K562 (cell line): ENCODE measurements around the gene RDH13. TPM values are rescaled to one million over a fixed set of nuclear protein-coding genes. Genes with fewer than 3 reads are reported as not detected.

Experiments
- BHLHE40 ChIP-seq: IDR thresholded peaks from 2 replicates; pipeline ENCODE4 v1.6.1; 2011; ENCODE audit warnings: low read length, improper control_type of control experiment
- GATA2 ChIP-seq: sonication (generic); formaldehyde crosslinking; IDR thresholded peaks from 2 replicates; pipeline ENCODE4 v1.4.0; 2020; ENCODE audit warnings: mild to moderate bottlenecking, missing genetic modification reagents
- HCFC1 ChIP-seq: IDR thresholded peaks from 2 replicates; pipeline ENCODE4 v1.6.1; 2012; ENCODE audit warnings: low read depth, low read length, improper control_type of control experiment
- HDAC6 ChIP-seq: IDR thresholded peaks from 2 replicates; pipeline ENCODE4 v1.6.1; 2012; ENCODE audit warnings: low read depth, mild to moderate bottlenecking, control low read depth, inconsistent platforms, low read length, moderate library complexity
- HMG20B ChIP-seq: fragments of 250-450 bp; sonication (Bioruptor Pico); IDR thresholded peaks from 2 replicates; pipeline ENCODE4 v1.5.0; 2021; ENCODE audit warnings: mild to moderate bottlenecking
- L3MBTL2 ChIP-seq: fragments of 450-650 bp; IDR thresholded peaks from 2 replicates; pipeline ENCODE4 v1.6.1; 2016; ENCODE audit warnings: mild to moderate bottlenecking, moderate library complexity
- MCM7 ChIP-seq, 2 experiments: fragments of 450-650 bp; IDR thresholded peaks; 2 replicates each; pipeline ENCODE4 v1.6.1; 2016 to 2018
- MYNN ChIP-seq, 2 experiments: sonication (generic); formaldehyde crosslinking in 1 of 2; IDR thresholded peaks; 2 replicates each; pipeline versions ENCODE4 v1.5.0 to v1.6.1; 2016 to 2020; ENCODE audit warnings: antibody characterized with exemption in 1 of 2, missing genetic modification reagents in 1 of 2
- NCOR1 ChIP-seq: fragments of 450-650 bp; IDR thresholded peaks from 2 replicates; pipeline ENCODE4 v1.6.1; 2016; ENCODE audit warnings: mild to moderate bottlenecking, moderate library complexity
- PML ChIP-seq: IDR thresholded peaks from 2 replicates; pipeline ENCODE4 v1.6.1; 2012; ENCODE audit warnings: low read length, inconsistent platforms
- RBBP5 ChIP-seq: fragments of 200-600 bp; sonication (generic); IDR thresholded peaks from 2 replicates; pipeline ENCODE4 v1.6.1; 2012; ENCODE audit warnings: borderline replicate concordance, mild to moderate bottlenecking, low read length, control low read depth, inconsistent platforms; ENCODE audit not compliant: insufficient read depth, poor library complexity, severe bottlenecking
- SRSF1 ChIP-seq: fragments of 200-400 bp; formaldehyde crosslinking; IDR thresholded peaks from 2 replicates; pipeline ENCODE4 v1.6.1; 2017; ENCODE audit warnings: mild to moderate bottlenecking, low read depth, low read length, moderate library complexity
- ZNF124 ChIP-seq: sonication (generic); formaldehyde crosslinking; IDR thresholded peaks from 2 replicates; pipeline ENCODE4 v1.8.1; 2022; ENCODE audit warnings: missing genetic modification reagents
- ZNF589 ChIP-seq: fragments of 200-800 bp; sonication (Bioruptor generic); IDR thresholded peaks from 2 replicates; pipeline ENCODE4 v1.6.1; 2016; ENCODE audit warnings: low read depth, missing genetic modification characterization, missing compliant biosample characterization
- polyA plus RNA-seq, 8 experiments: library from polyadenylated mRNA; depleted of rRNA in 4 of 8; stranded (reverse) in 5 of 8; unstranded in 3 of 8; fragments of >200 nt; fragmentation: Nextera tagmentation in 2 of 8; fragmentation: Illumina TruSeq in 1 of 8; extraction: Ambion mirVana in 2 of 8; extraction: Trizol in 1 of 8; gene quantifications; 2 replicates each; pipeline versions ENCODE4 v1.2.1 to v1.2.3, GENCODE V29; 2011 to 2014; ENCODE audit warnings: inconsistent platforms in 1 of 8, missing spikeins in 1 of 8
- total RNA-seq, 7 experiments: library from RNA; depleted of rRNA in 6 of 7; stranded (reverse); fragments of >200 nt in 6 of 7; fragmentation: Illumina TruSeq in 2 of 7; extraction: Trizol in 2 of 7; gene quantifications; 2 replicates each; pipeline versions ENCODE4 v1.2.1 to v1.2.3, GENCODE V29; 2011 to 2021; ENCODE audit warnings: low replicate concordance in 1 of 7
- TF ChIP-seq, protein P1 (sequence below): sonication (generic); formaldehyde crosslinking; IDR thresholded peaks from 2 replicates; pipeline ENCODE4 v1.8.0; 2022; ENCODE audit warnings: mild to moderate bottlenecking, missing genetic modification reagents, borderline replicate concordance
- TF ChIP-seq, protein P2 (sequence below), 3 experiments: fragments of 200-800 bp in 1 of 3; sonication (Bioruptor generic) in 1 of 3; sonication (generic) in 1 of 3; formaldehyde crosslinking in 1 of 3; IDR thresholded peaks; 2 replicates each; pipeline versions ENCODE4 v1.6.1 to v1.8.0; 2016 to 2022; ENCODE audit warnings: mild to moderate bottlenecking in 2 of 3, missing compliant biosample characterization in 2 of 3, missing genetic modification characterization in 2 of 3, missing genetic modification reagents in 1 of 3
- TF ChIP-seq, protein P3 (sequence below): fragments of 250-450 bp; sonication (Bioruptor Pico); IDR thresholded peaks from 2 replicates; pipeline ENCODE4 v1.4.0; 2020; ENCODE audit warnings: mild to moderate bottlenecking, moderate library complexity
- TF ChIP-seq, protein P4 (sequence below): fragments of 450-650 bp; conservative IDR thresholded peaks from 2 replicates; pipeline ENCODE4 v1.6.1; 2016; ENCODE audit warnings: missing genetic modification characterization, low read depth, mild to moderate bottlenecking, control low read depth, missing compliant biosample characterization

The RDH13 gene
- total and polyA plus RNA-seq, 9 of the 15 experiments (the other 6 are each of a cell fraction or from before 2014, with no cell fraction given): 7.5 to 70.3 (median 39.5) TPM

DNA sequence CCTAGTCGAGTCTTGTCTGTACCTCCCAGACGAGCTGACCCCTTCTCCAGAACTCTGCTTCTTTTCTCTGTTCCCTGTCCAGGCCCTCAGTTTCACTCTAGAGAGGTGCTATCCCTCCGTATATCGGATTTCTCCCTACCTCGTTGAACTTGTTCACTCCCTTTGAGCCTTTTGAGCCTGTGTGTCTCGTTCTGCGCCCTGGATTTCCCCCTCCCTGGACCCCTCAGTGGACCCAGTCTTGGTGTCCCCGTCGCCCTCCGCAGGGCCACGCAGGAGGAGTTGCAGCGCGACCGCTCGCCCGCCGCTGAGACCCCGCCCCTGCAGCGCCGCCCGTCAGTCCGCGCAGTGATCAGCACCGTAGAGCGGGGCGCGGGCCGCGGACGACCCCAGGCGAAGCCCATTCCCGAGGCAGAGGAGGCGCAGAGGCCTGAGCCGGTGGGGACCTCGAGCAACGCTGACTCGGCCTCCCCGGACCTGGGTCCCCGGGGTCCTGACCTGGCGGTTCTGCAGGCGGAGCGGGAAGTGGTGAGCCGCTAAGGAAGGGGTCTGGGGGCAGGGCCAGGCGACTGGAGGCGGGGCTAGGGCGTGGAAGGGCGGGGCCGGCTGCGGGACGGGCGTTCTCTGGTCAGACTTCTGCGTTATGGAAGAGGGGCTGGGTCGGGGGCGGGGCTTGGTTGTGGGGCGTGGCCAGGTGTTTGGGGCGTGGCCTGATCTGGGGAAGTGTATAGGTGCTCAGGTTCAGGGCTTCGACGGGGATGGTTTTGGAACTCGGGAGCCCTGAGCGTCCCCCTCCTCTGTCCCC, 18.2 kb upstream of the RDH13 start (continued):
- TF ChIP-seq, protein P1, sequence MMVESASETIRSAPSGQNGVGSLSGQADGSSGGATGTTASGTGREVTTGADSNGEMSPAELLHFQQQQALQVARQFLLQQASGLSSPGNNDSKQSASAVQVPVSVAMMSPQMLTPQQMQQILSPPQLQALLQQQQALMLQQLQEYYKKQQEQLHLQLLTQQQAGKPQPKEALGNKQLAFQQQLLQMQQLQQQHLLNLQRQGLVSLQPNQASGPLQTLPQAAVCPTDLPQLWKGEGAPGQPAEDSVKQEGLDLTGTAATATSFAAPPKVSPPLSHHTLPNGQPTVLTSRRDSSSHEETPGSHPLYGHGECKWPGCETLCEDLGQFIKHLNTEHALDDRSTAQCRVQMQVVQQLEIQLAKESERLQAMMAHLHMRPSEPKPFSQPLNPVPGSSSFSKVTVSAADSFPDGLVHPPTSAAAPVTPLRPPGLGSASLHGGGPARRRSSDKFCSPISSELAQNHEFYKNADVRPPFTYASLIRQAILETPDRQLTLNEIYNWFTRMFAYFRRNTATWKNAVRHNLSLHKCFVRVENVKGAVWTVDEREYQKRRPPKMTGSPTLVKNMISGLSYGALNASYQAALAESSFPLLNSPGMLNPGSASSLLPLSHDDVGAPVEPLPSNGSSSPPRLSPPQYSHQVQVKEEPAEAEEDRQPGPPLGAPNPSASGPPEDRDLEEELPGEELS (CRISPR knock-in tag): no peak
- TF ChIP-seq, protein P2, sequence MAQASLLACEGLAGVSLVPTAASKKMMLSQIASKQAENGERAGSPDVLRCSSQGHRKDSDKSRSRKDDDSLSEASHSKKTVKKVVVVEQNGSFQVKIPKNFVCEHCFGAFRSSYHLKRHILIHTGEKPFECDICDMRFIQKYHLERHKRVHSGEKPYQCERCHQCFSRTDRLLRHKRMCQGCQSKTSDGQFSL (CRISPR knock-in tag; IDR thresholded peaks at IDR 0.05): no peak
- TF ChIP-seq, protein P2 (tag; IDR thresholded peaks at IDR 0.05): no peak
- TF ChIP-seq HDAC6: no peak
- no peak for TF ChIP-seq SRSF1
- TF ChIP-seq ZNF124: no peak
- no peak for TF ChIP-seq MYNN (IDR thresholded peaks at IDR 0.05)
- TF ChIP-seq MYNN (CRISPR knock-in tag; IDR thresholded peaks at IDR 0.05): no peak
- TF ChIP-seq HCFC1: no peak
- no peak for TF ChIP-seq BHLHE40
- no peak for TF ChIP-seq MCM7 (IDR thresholded peaks at IDR 0.05)
- no peak for TF ChIP-seq NCOR1
- TF ChIP-seq, protein P3, sequence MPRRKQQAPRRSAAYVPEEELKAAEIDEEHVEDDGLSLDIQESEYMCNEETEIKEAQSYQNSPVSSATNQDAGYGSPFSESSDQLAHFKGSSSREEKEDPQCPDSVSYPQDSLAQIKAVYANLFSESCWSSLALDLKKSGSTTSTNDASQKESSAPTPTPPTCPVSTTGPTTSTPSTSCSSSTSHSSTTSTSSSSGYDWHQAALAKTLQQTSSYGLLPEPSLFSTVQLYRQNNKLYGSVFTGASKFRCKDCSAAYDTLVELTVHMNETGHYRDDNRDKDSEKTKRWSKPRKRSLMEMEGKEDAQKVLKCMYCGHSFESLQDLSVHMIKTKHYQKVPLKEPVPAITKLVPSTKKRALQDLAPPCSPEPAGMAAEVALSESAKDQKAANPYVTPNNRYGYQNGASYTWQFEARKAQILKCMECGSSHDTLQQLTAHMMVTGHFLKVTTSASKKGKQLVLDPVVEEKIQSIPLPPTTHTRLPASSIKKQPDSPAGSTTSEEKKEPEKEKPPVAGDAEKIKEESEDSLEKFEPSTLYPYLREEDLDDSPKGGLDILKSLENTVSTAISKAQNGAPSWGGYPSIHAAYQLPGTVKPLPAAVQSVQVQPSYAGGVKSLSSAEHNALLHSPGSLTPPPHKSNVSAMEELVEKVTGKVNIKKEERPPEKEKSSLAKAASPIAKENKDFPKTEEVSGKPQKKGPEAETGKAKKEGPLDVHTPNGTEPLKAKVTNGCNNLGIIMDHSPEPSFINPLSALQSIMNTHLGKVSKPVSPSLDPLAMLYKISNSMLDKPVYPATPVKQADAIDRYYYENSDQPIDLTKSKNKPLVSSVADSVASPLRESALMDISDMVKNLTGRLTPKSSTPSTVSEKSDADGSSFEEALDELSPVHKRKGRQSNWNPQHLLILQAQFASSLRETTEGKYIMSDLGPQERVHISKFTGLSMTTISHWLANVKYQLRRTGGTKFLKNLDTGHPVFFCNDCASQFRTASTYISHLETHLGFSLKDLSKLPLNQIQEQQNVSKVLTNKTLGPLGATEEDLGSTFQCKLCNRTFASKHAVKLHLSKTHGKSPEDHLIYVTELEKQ (CRISPR knock-in tag): no peak
- peak; percentile 48 for TF ChIP-seq RBBP5
- peak; percentile 45; the same call in 1 of the 2 replicates for TF ChIP-seq PML
- TF ChIP-seq GATA2 (CRISPR knock-in tag): no peak
- peak; percentile 13; the same call in 1 of the 2 replicates for TF ChIP-seq L3MBTL2
- TF ChIP-seq, protein P4, sequence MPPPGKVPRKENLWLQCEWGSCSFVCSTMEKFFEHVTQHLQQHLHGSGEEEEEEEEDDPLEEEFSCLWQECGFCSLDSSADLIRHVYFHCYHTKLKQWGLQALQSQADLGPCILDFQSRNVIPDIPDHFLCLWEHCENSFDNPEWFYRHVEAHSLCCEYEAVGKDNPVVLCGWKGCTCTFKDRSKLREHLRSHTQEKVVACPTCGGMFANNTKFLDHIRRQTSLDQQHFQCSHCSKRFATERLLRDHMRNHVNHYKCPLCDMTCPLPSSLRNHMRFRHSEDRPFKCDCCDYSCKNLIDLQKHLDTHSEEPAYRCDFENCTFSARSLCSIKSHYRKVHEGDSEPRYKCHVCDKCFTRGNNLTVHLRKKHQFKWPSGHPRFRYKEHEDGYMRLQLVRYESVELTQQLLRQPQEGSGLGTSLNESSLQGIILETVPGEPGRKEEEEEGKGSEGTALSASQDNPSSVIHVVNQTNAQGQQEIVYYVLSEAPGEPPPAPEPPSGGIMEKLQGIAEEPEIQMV: no peak
- no peak for TF ChIP-seq ZNF589 (CRISPR knock-in tag)
- no peak for TF ChIP-seq HMG20B (CRISPR knock-in tag)
